Stimulated activated CD8-positive, alpha-beta memory T cell treated with anti-CD3 and anti-CD28 coated beads, Interleukin-7, amount 100 ng/mL, for 48 hours (primary cell): ENCODE results near the gene RFX3.
A peak's percentile ranks its signal among the peaks of the same experiment; 100 is the strongest.
"Not testable (repeated sequence)": the region's sequence is repeated elsewhere in the genome, so short reads cannot be mapped to it uniquely, and the experiment has no call there.

Source experiments
- DNase-seq, 2 donors: peaks; one replicate each; pipeline ENCODE4 v3.0.0-alpha.2; 2020; ENCODE audit warnings: low read depth in 1 of 2; ENCODE audit errors: extremely low read depth in 1 of 2

RFX3 gene

DNA sequence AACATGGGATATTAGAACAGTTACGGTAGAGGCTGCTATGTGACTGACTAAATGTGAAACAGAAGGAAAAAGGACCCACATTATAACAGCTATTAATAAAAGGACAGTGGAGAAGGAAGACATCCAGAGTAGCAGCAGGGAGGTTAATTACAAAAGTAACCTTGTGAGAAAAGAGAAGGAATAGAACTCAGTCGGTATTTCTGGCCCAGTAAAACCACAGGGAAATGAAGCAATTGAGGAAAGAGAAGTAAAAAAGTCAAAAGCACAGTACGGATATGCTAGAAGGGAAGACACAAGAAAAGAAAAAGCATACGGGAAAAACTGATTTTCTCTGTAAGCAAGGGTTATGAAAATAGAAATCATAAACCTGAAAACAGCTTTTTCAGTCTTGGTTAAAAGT lies 164.7 kb downstream of the RFX3 start:
- DNase-seq: no peak

DNA sequence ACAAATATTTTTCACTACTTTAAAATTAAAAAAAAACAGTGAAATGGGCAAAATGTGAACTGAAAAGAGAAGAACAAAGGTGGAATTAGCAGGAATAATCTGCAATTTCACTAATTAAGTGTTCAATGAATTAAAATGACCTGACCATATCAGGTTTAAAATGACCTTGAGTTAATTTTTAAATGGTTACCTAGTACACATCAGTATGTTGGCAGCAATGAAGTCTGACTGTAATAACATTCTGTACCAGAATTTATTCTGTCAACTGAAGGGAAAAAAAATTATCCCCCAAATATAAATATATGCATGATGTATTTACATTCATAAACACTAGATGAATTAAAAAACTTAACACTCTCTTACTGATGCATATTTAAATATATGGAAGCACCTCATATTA lies 165.6 kb downstream of the RFX3 start:
- no peak for DNase-seq

DNA sequence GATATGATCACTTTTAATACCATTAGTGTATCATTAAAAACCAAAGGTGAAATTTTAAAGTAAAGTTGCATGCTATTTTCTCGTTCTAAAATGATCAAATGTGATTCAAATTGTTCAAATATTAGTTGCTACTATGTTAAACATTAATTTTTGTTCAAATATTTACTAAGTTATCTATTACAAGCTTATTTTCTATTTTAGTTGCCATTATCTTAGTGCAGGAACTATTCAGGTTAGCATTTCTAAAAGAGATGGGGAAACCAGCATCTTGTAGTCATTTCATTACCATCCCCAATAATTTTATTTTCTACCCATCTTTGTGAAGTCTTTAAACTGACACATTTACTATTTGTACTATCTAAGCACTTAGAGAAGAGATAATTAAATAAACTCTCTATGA lies 166.0 kb downstream of the RFX3 start:
- DNase-seq: no peak

DNA sequence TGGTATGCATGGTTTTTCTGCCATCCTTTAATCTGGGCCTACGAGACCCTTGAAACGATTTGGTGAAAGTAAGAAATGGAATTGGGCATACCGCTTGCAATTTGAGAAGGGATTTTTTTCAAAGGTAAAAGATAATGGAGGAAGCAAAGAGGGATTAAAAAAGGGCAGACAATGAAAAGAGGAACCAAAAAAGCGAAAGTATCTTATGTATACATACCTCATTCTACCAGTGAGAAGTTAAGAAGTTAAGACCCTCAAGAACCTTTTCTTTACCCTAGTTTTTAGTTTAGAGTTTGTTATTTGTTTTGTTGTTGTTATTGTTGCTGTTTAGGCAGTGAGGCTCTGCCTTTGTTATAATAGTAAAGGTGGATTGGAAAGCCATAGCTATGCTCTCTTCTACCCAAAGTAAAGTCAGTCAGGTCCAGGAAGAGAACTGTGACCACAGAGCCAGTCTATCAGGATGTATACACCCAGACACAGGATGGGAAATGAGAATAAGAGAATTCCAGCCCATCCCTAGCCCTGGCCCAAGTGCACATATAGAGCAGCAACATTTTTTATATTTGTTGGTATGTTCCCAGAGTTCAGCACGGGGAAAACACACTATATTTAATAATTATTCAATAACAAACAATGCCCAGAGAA lies 166.6 kb downstream of the RFX3 start:
- DNase-seq: no peak

DNA sequence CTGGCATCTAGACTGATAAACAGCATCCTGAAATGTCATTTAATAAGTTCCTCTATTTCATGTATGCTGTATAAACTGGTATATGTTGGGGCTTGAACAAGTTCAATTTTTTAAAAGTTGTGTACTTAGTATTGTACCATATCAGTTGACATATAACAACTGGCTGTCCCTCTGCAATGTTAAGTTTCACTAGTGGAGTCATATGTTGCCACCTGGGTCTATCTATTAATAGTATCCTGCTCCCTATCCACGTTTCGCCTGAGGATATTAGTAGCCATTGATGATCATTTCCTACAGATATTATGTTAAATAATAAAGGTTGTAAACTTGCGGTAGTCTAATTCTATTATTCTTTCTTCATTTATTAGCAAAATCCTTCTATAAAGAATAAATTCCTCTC lies 177.6 kb downstream of the RFX3 start:
- DNase-seq: no peak

DNA sequence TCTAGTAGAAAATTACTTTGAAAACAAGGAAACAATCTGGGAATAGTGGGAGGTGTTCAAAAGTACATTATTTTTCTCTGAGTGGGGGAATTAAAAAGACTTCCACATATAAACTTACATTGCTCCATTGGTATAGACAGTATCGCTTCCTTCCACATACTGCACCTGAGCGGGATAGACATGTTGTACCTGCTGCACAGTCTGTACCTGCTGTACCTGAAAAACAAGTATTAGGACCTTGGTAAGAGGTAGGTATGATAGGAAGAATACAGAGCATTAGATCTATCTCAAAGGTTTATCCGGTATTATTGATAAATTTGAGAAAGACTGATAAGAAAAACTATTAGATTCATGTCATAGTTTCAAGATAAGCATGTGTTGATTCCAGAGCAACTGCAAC lies 179.3 kb downstream of the RFX3 start:
- no peak for DNase-seq

DNA sequence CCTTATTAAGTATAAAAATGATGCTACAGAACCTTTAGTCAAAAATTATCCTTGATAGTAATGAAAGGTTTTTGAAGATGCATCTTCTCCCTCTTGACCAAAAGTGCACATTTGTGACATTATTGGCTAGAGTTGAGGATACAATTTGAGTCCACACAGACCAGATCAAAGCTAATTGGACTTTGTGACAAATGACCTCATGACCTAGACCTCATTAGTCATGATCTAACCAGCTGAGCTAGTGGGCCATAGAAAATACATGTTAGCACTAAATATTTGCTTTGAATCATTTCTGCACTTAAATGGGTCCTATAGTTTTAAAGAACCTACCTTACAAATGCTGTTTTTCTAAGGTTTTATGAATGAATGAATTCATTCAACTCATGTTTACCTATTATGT lies 182.1 kb downstream of the RFX3 start:
- no peak for DNase-seq

DNA sequence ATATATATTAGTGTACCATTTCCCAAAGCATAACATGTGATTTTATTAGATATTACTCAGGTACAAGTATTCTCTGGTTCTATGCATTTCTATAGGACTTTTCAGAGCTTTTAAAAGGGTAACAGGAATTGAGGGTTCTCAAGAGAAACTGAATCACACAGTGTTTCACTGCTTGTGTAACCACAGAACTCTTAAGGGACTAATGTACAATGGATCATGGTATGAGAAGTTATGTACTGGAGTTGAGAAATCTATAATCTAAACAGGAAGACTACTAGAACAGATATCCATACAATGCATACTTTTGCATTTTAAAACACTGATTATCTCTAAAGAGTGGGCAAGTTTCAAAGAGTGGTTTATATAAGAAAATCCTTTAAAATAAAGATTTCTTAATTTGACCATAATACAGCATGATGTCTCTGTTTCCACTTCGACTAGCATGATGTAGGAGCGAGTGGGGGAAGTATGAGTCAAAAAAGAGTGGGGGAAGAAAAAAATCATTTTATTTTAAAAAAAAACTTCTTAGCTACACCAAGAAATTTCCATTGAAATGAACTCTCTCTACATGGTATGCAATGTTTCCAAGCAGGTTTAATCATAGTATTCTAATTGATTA lies 183.5 kb downstream of the RFX3 start:
- no peak for DNase-seq

DNA sequence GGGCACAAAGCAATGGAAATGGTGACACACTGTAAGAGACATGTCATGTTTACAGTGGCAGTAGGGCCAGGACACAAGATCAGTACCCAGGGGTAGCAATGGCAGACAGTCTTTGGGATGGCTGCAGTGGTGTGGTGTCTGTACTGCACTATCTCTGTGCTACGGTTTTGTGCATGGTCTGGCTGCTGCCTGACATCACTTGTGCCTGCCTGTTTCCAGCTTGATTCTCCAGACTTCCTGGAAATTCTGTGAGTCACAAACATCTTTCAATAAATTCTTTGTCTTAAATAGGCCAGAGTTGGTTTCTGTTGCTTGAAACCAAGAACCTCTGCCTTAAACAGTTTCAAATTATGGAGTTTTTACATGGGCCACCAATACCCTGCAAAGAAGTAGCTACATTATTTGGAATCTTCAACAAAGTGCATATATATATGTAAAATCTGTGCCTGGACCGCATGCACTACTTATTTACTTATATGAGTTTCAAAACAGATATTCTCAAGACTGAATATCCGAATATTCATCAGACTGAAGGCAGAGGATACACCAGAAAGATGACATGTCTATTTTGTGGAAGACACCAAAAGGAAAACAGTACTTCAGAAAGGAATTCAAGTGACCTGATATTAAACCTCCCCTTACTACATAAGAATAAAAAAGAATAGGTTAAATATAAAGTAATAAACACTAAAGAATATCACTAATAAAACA lies 188.1 kb downstream of the RFX3 start:
- peak; percentile 5 to 8 for DNase-seq

DNA sequence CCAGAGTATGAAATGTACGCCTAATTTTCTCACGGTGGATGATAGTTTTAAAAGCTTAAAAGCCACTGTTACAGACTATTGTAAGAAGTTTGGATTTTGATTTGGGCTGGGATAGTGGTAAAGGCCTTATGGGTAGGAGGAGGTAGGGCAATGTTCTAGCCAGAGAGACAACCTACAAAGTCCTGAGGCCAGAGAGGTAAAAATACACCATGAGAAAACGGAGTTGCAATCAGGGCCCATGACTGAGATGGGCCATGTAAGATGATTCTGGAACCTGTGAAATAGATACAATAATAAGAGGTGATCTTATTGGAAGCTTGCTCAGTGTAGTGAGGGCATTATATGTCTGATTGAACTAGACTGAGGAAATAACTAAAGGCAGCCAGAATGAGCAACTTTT lies 188.8 kb downstream of the RFX3 start:
- DNase-seq: no peak

DNA sequence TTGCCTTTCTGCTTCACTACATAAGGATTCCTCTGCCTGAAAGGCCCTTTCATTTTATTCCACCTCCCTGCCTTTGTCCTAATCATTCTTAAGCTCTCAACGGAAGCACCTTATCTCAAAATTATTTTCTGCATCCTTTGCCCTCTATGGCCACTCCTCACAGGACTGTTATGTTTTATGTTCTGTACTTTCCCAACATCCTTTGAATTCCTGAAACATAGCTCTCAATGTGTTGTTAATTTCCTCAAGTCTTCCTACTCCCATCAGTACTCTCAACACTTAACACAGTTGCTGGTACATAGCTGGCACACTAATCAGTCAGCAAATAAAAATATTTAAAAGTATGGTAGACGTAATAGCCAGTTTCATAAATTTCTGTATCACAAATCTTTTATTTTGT lies 193.0 kb downstream of the RFX3 start:
- DNase-seq: no peak

DNA sequence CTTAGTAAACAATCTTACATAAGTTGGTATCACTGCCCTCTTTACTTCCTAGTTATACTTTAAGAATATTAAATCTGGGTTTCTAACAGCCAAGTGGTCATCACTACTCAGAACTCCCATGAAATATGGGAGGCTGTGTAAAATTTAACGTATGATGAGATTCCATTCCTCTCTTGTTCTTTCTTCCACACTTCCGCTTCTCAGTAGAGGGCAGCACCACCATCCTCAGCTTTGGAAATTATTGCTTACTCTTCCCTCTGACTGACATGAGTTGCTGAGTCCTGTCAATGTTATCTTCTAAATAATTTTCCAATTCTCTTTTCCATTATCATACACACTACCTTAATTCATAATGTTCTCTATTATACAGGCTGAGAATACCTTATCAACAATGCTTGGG lies 194.0 kb downstream of the RFX3 start:
- DNase-seq: no peak

DNA sequence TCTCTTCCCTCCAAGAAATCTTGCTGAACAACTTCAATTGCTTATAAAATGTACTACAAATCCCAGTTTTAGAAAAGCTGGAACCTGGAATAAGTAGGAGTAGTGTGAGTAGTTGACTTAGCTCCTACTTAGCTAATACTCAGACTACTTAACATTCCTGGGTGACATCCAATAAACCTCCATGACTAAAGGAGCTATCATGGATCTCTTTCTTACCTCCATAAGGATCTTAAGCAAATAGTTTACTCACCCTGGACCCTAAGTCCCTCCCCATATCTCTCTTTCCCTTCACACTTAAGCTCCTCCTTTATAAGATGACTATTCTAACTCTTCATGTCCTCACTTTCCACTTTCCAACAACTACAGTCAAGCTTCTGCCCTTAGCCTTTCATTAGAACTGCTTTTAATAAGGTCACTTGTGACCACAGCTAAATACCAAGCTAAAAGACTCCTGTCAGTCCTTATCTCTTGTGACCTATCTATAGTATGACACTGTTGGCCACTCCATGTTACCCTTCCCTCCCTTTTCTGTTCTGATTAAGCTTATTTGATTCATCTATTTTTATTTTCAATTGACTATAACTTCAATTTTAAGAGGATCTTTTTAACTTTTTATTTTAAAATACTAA lies 194.9 kb downstream of the RFX3 start:
- no peak for DNase-seq

DNA sequence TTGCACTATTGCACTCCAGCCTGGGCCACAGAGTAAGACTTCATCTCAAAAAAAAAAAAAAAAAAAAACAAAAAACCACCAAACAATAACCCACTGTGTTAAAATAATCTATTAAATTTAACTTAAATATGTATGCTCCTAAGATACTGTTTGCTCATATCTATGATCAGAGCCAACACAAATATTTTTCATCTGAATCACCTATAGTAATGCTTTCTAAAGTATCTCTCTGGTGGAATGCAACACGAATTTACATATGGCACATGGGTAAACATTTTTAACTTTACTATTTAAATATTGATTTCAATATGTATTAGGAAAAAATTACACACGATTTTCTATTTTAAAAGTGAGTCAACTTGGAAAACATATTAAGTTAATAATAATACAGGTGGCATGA lies 196.4 kb downstream of the RFX3 start:
- DNase-seq: no peak

DNA sequence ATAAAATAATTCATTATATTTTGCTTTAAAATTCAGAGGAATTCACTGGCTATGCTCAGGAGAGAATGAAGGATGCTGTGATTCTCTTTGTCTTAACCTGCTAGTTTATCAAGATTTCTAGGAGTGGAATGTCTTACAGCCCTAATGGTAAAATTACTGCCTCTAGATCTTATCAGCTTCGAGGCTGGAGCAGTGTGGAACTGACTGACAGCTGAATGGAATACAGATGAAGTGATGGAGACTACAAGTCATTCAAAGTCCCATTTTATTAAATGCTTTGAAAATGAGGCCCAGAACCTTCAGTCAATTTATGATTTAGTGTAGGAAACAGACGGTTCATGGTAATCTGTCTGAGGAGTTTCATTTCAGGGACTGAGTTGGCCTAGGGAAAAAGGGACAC lies 202.1 kb downstream of the RFX3 start:
- DNase-seq: no peak

DNA sequence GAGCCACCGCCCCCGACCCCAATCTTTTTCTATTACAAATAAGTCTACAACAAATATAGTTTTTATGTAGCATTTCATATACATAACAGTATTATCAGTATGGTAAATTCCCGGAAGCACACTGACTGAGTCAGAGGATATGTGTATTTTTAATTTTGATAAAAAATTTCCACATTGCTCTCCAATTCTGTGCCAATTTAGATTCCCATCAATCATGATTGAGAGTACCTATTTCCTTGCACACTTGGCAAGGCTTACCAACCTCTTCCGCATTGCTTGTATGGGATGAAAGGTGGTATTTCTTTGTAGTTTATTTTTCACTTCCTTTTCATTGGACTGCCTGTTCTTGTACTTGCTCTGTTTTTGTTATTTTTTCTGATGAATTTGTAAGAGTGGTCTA lies 204.6 kb downstream of the RFX3 start:
- DNase-seq: no peak

DNA sequence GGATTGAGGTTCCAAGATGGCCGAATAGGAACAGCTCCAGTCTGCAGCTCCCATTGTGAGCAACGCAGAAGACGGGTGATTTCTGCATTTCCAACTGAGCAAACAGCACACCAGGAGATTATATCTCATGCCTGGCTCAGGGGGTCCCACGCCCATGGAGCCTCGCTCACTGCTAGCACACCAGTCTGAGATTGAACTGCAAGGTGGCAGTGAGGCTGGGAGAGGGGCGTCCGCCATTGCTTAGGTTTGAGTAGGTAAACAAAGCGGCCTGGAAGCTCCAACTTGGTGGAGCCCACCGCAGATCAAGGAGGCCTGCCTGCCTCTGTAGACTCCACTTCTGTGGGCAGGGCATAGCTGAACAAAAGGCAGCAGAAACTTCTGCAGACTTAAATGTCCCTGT lies 213.2 kb downstream of the RFX3 start:
- DNase-seq: not testable (repeated sequence)

DNA sequence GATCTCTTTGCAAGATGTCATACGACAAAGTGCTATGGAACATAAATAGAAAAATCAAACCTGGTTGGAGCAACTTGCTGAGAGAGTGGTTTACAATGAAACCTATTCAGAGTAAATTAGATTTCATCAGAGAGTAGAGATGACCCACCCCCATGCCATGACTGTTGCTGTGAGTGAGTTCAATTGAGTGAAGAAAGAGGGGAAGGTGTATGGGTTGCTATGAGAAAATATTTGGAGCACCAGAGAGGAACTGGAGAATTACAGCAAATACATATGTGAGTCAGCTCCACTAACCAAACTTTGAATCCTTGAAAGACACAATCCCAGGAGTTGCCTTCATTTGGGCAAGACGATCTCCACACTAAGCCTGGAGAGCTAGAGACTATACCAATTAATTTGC lies 217.2 kb downstream of the RFX3 start:
- DNase-seq: no peak

DNA sequence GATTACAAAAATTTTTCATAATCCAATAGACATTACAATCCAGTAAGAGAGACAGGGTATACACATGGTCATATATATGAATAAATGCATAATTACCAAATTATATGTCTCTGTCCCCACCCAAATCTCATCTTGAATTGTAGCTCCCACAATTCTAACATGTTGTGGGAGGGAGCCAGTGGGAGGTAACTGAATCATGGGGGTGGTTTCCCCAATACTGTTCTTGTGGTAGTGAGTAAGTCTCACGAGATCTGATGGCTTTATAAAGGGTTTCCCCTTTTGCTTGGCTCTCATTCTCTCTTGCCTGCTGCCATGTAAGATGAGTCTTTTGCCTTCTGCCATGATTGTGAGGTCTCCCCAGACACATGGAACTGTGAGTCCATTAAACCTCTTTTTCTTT lies 221.4 kb downstream of the RFX3 start:
- DNase-seq: not testable (repeated sequence)

DNA sequence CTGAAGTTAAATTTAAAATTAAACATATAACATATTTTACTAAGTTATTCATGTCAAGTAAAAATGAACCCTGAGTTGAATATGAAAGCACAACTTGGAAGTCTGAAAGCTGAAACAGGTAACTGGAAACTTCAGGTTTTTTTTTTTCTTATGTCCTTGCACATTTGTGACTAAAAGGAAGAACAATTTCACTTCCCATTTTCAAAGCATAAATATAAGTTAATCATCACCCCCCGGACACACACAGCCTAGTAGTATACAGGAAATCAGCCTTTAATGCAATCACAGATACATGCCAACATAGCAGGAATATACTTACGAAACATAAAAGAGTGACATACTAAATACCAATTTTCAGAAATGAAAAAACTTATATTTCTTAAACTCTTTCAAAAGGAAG lies 225.9 kb downstream of the RFX3 start:
- no peak for DNase-seq

DNA sequence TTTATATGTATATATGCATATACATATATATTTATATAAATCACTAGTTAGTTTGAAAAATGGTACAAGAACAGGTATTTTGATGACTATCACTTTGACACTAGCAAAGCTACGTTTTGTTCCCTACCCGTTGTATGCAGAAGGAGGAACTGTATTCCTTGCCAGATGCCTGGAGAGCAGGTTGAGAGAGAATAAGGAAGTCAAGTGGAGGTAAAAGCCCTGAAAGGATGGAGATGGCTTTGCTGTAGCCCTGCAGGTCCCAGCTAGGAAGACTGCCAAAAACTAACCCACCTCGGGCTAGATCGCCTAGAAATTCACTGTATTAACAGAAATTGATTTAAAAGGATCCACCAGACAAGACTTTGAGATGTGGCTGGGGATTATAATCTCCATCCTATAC lies 229.3 kb downstream of the RFX3 start:
- DNase-seq: no peak

DNA sequence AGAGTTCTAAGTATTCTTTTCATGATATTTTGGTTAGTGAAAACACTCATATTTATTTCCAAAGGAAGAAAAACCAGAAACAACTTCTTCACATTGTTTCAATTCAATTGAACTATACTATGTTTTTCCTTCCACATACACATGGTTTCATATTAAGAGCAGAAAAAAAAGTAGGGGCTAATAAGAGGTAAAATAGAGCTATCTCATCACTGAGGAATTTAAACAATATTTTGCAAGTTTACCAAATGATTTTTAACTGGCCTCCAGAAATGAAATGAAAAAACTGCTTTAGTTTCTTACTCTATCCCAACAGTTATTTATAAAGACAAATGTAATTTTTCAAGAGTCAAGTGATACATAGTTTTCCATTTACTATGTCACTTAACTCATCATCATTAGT lies 233.5 kb downstream of the RFX3 start:
- no peak for DNase-seq
